DOHH2 (cell line): ENCODE measurements around the gene RRBP1.

ENCODE experiments used
- H3F3A ChIP-seq: fragments of 200-600 bp; sonication (generic), shearing (Covaris generic); 2 replicates; pipeline ENCODE4 v1.6.0; 2016; ENCODE audit warnings: antibody characterized with exemption, mild to moderate bottlenecking; ENCODE audit not compliant: control insufficient read depth, insufficient read depth
- H3K27ac ChIP-seq: fragments of 200-600 bp; sonication (generic); 2 replicates; pipeline ENCODE4 v1.5.1; 2014; ENCODE audit warnings: low read depth, mild to moderate bottlenecking, low read length, moderate library complexity
- H3K27me3 ChIP-seq: fragments of 200-600 bp; sonication (generic); 2 replicates; pipeline ENCODE4 v1.6.1; 2014; ENCODE audit warnings: mild to moderate bottlenecking, low read length, mixed read lengths; ENCODE audit not compliant: control insufficient read depth
- H3K36me3 ChIP-seq: fragments of 200-600 bp; sonication (generic); 2 replicates; pipeline ENCODE4 v1.6.1; 2014; ENCODE audit warnings: mild to moderate bottlenecking, low read length, moderate library complexity, mixed read lengths; ENCODE audit not compliant: control insufficient read depth
- H3K4me1 ChIP-seq: fragments of 200-600 bp; sonication (generic); 2 replicates; pipeline ENCODE4 v1.6.1; 2014; ENCODE audit warnings: mild to moderate bottlenecking, low read length, mixed read lengths; ENCODE audit not compliant: control insufficient read depth
- H3K4me2 ChIP-seq: fragments of 200-600 bp; sonication (generic); 2 replicates; pipeline ENCODE4 v1.6.0; 2014; ENCODE audit warnings: mild to moderate bottlenecking, low read length, moderate library complexity
- H3K4me3 ChIP-seq: fragments of 200-600 bp; sonication (generic); 2 replicates; pipeline ENCODE4 v1.5.1; 2014; ENCODE audit warnings: mild to moderate bottlenecking, low read length, mixed read lengths
- H3K79me2 ChIP-seq: fragments of 200-600 bp; sonication (generic); 2 replicates; pipeline ENCODE4 v1.6.1; 2014; ENCODE audit warnings: mild to moderate bottlenecking, low read length, mixed read lengths; ENCODE audit not compliant: control insufficient read depth
- H3K9me2 ChIP-seq: fragments of 200-600 bp; sonication (generic); replicated peaks from 2 replicates; pipeline ENCODE4 v1.6.1; 2014; ENCODE audit warnings: mild to moderate bottlenecking, low read length, mixed read lengths; ENCODE audit not compliant: control insufficient read depth
- H3K9me3 ChIP-seq: fragments of 200-600 bp; sonication (generic); 2 replicates; pipeline ENCODE4 v1.6.1; 2014; ENCODE audit warnings: antibody characterized with exemption, low read length, mixed read lengths; ENCODE audit not compliant: control insufficient read depth, insufficient read depth
- H4K20me1 ChIP-seq: fragments of 200-600 bp; sonication (generic); 2 replicates; pipeline ENCODE4 v1.6.0; 2014; ENCODE audit warnings: low read depth, mild to moderate bottlenecking, antibody characterized with exemption, low read length, moderate library complexity; ENCODE audit not compliant: control insufficient read depth, insufficient read depth
- CTCF ChIP-seq: fragments of 200-600 bp; sonication (generic); IDR thresholded peaks from one replicate; pipeline ENCODE4 v1.5.1; 2014; ENCODE audit warnings: antibody characterized with exemption, mild to moderate bottlenecking, low read depth, low read length; ENCODE audit not compliant: poor library complexity, severe bottlenecking
- EZH2phosphoT487 ChIP-seq: fragments of 200-600 bp; sonication (generic); IDR thresholded peaks from 2 replicates; pipeline ENCODE4 v1.6.1; 2017; ENCODE audit warnings: borderline replicate concordance, mild to moderate bottlenecking, antibody characterized with exemption, low read length, moderate library complexity, mixed read lengths

The RRBP1 gene

GRCh38 chr20:17658648-17658993 lies 23.4 kb downstream of the RRBP1 start:
- Histone ChIP-seq H3K4me1 (peaks cover 50% of the 10 kb centered on the region), H3K27ac (no peak overlapping the region), H3K9me3 (peaks cover 5% of the 10 kb centered on the region; the same call in 1 of the 2 replicates), H3K4me2 (no peak overlapping the region), H3K4me3 (no peak overlapping the region), H3F3A (no peaks in the 10 kb centered on the region), H3K79me2 (peaks cover 40% of the 10 kb centered on the region), H3K9me2 (no peaks in the 10 kb centered on the region), H3K36me3 (peaks cover 30% of the 10 kb centered on the region), H3K27me3 (no peaks in the 10 kb centered on the region), H4K20me1 (no peaks in the 10 kb centered on the region)
- no peak for TF ChIP-seq EZH2phosphoT487
- no peak for TF ChIP-seq CTCF

- Histone ChIP-seq H3K4me1 (peaks cover 50% of the 10 kb centered on the region), H4K20me1 (no peaks in the 10 kb centered on the region), H3K27ac (no peak overlapping the region), H3K9me2 (no peaks in the 10 kb centered on the region), H3K27me3 (no peaks in the 10 kb centered on the region), H3K79me2 (peaks cover 35% of the 10 kb centered on the region), H3K36me3 (peaks cover 30% of the 10 kb centered on the region), H3K4me2 (no peak overlapping the region), H3F3A (no peaks in the 10 kb centered on the region), H3K9me3 (peaks cover 5% of the 10 kb centered on the region; the same call in 1 of the 2 replicates), H3K4me3 (no peak overlapping the region)
- TF ChIP-seq EZH2phosphoT487 (no peak), CTCF (no peak)
These were observed 24.0 kb downstream of the RRBP1 start for GRCh38 chr20:17657898-17658647.

GRCh38 chr20:17657079-17657825 lies 24.8 kb downstream of the RRBP1 start:
- peaks cover 50% of the 10 kb centered on the region for H3K4me1 ChIP-seq

More at GRCh38 chr20:17657079-17657825, 24.8 kb downstream of the RRBP1 start:
- Histone ChIP-seq H3K4me2 (no peak overlapping the region), H3F3A (no peaks in the 10 kb centered on the region), H3K27me3 (no peaks in the 10 kb centered on the region), H3K27ac (no peak overlapping the region), H3K36me3 (peaks cover 30% of the 10 kb centered on the region), H3K9me2 (no peaks in the 10 kb centered on the region), H3K79me2 (peaks cover 26% of the 10 kb centered on the region), H3K9me3 (peaks cover 5% of the 10 kb centered on the region; the same call in 1 of the 2 replicates), H4K20me1 (no peaks in the 10 kb centered on the region), H3K4me3 (no peak overlapping the region)
- no peak for TF ChIP-seq CTCF
- TF ChIP-seq EZH2phosphoT487: no peak
